HG03575 (cell line): Measurements from ENCODE around the gene ST8SIA6.
"Not testable (repeated sequence)": the region's sequence is repeated elsewhere in the genome, so short reads cannot be mapped to it uniquely, and the experiment has no call there.

Experiments used
- ATAC-seq: cut with Tn5 transposase; IDR thresholded peaks from one replicate; pipeline ENCODE4 v1.9.1; 2021; ENCODE audit not compliant: unreplicated experiment, insufficient number of reproducible peaks, low FRiP score; ENCODE audit errors: extremely low read depth

ST8SIA6 gene

DNA sequence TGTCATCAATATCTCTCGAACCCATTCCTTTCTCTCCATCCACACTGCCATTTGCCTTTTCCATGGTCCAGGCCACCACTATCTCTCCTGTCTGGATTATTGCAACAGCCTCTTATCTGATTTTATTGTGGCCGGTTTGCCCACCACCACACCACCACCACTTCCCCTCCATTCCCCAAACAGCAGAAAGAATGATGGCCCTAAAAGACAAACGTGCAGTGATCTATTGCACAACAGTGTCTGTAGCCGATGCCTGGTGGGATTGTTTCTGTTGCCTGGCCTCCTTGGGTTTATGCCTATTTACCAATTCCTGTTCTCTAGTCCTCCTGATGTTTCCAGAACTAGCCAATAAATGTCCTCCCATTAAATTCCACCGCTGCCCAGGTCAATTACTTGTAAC lies 10.2 kb upstream of the ST8SIA6 start:
- ATAC-seq: no peak

GRCh38 chr10:17460756-17461155 lies 6.4 kb upstream of the ST8SIA6 start:
- ATAC-seq: no peak

- no peak for ATAC-seq
These were observed 2.7 kb upstream of the ST8SIA6 start for GRCh38 chr10:17457083-17457482.

GRCh38 chr10:17456032-17456548 lies 1.7 kb upstream of the ST8SIA6 start:
- ATAC-seq: no peak

GRCh38 chr10:17455015-17455520 lies 673 bp upstream of the ST8SIA6 start:
- ATAC-seq: no peak

DNA sequence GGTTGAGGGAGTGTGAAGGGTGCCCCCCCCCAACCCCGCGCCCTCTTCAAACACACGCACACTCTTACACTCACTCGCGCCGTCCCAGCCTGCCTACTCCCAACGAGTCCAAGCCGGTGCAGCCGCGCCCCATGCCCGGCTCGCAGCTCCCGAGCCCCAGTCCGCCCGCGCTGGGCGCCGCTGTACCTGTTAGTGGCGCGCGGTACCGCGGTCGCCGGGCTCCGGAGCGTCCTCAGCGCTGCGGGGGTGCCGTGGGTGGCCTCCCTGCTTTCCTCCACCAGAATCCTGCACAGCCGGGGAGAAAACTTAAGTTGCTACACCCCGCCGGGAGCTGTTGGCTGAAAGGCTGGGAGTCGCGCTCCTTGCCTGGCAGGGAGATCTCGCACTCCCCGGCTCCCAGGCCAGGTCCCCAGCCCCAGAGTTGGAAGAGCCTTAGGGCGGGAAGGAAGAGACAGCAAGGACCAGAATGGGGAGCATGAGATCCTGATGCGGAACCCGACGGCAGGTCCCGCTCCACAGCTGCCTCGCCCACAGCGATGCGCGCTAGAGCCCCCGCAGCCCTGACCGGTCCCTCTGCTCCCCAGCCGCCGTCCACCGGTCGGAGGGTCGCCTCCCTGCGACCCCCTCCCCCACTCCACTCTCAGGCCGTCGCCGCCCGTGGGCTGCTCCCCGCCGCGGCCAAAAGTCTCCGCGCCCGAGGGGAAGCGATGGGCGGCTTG lies 863 bp downstream of the ST8SIA6 start:
- ATAC-seq: no peak

- no peak for ATAC-seq
These were observed 1.4 kb downstream of the ST8SIA6 start for GRCh38 chr10:17453035-17453372.

DNA sequence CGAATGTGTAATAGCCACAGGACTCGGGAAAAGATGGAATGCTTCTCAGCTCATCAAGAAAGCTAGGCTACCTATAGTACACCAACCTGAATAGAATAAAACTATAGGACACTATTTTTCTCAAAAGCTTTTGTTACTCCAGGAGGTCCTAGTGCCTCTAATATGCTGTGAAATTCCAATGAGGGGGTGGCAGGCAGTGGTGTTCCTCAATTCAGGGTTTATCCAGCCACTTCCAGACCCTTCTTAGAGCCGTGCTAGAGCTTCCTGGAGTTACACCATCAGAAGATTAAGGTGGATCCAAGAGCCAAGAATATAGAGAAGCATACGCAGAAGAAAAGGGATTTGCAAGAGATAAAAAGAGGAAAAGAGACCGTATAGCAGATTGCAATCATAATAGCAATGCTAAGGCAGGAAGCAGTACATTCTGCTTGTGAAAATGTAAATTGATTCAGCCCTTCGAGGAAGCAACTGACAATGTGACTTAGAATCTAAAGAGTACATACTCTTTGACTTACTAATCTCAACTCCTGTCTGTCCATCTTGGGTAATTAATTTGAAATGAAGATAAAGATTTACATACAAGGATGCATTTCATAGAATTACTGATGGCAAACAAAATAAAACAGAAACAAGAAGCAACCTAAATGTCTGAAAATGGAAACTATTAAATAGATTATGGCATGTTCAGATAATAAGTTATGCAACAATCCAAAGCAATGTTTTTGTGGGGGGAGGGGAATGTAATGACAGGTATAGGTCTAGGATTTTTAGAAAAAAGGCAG lies 2.1 kb downstream of the ST8SIA6 start:
- ATAC-seq: no peak

- no peak for ATAC-seq
These were observed 4.4 kb downstream of the ST8SIA6 start for GRCh38 chr10:17450024-17450423.

DNA sequence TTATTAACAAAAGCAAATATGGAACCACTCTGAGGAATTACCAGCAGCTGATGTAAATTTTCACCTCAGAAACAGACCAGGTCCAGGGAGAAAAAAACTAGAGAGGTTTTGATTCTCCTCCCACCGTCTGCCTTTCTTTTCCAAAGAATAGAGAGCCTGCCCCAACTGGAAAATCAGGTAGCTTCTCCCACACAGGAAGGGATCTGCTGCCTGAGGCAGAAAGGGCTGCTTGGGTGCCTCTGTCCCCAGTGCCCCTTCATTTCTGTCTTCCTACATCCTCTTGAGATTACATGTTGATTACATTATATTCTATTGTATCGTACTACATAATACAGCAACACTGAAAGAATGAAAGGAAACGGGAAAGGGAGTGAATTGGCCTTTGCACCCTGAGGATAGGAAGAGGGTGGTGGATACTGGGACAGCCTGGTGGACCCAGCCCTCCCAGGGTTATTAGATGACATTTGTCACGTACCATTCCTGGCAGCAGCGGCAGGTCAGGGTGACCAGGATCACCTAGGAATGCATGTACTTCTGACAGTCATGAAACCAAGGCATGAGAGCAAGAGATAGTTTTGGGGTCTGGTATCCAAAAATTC lies 8.9 kb downstream of the ST8SIA6 start:
- no peak for ATAC-seq

DNA sequence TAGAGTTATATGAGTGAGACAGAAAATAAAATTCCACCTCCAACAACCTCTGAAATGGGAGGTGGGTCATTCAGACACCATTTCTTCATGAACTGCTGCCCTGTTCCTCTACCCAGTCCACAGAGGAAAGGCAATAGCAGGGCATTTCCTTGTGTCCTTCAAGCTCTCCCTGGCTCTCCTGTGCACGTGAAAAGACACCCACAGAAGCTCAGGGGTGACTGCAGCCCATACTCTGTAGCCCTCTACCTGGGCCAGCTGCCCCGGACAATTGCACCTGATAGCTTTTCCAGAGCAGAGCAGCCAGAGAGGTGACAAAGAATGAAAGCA lies 10.0 kb downstream of the ST8SIA6 start:
- no peak for ATAC-seq

- ATAC-seq: peak; percentile 87
These were observed 10.5 kb downstream of the ST8SIA6 start for GRCh38 chr10:17443707-17444387.

GRCh38 chr10:17438583-17438982 lies 15.8 kb downstream of the ST8SIA6 start:
- ATAC-seq: no peak

DNA sequence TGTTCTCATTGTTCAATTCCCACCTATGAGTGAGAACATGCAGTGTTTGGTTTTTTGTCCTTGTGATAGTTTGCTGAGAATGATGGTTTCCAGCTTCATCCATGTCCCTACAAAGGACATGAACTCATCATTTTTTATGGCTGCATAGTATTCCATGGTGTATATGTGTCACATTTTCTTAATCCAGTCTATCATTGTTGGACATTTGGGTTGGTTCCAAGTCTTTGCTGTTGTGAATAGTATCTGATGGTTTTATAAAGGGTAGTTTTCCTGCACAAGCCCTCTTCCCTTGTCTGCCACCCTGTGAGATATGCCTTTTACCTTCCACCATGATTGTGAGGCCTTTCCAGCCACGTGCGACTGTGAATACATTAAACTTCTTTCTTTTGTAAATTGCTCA lies 17.8 kb downstream of the ST8SIA6 start:
- ATAC-seq: not testable (repeated sequence)

- no peak for ATAC-seq
These were observed 18.4 kb downstream of the ST8SIA6 start for GRCh38 chr10:17435953-17436352.

DNA sequence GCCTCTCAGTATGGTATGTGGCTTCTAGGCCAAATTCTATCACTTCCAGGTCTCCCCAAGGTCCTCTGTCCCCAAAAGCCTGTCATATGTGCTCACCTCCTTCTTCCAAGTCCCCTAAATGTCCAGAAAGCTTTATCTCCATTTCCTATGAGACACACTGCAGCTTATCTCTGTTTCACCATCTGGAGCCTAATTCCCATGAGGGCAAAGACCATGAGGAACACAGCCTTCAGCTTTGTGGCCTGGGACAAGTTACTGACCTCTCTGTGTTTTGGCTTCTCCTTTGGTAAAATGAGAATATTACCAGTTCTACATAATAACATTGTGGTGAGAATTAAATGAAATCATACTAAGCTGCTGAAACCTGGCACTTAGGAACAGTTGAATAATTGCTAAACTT lies 19.2 kb downstream of the ST8SIA6 start:
- ATAC-seq: no peak

DNA sequence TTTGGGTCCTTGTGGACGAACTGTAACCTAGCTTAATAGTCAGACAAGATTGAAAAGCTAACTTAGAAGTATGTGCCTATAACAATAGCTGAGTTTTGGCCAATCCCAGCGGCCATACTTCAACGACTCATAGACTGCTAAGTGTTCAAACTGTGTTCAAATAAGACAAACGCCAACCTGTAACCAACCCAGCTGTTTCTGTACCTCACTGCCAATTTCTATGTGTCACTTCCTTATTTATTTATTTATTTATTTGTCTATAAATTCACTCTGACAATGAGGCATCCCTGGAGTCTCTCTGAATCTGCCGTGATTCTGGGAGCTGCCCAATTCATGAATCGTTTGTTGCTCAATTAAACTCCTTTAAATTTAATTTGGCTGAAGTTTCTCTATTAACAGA lies 21.7 kb downstream of the ST8SIA6 start:
- ATAC-seq: no peak

- no peak for ATAC-seq
These were observed 22.5 kb downstream of the ST8SIA6 start for GRCh38 chr10:17431871-17432311.

DNA sequence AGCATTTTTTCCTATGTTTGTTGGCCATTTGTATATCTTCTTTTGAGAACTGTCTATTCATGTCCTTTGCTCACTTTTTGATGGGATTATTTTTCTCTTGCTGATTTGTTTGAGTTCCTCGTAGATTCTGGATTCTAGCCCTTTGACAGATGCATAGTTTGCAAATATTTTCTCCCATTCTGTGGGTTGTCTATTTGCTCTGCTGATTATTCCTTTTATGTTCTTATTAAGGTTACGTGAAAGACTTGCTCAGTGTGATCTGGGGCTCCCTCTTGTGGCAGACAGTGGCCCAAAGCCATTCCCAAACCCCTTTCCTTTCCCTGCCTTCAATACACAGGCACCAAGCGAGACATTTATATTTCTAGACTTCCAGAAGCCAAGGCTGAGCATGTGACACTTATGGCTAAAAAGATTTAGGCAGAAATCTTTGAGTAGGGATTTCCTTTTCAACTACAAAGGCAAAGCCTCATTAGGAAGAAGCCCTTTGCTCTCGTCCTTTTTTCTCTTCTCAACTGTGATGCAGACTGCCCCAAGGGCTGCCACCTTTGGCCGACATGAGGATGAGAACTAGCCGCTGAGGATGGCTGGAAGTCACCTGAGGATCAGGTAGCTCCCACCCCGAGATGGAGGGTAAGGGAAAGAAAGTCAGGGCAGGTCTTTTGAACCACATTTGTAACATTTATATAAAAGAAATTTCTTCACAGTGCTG lies 23.6 kb downstream of the ST8SIA6 start:
- no peak for ATAC-seq
